Endometrium (tissue), 2 donors: ENCODE data around the gene SMU1.
A peak's percentile ranks its signal among the peaks of the same experiment; 100 is the strongest.

Source experiments
- FAIRE-seq: peaks from 2 replicates; lab custom pipeline; 2012; peaks lifted over from hg19 to GRCh38; lab: Jason Lieb, UNC
- donor health status: control.
- donor health status: control.

The SMU1 gene

GRCh38 chr9:33076046-33077004 lies at the start of gene SMU1:
Gene SMU1 (minus strand): TSS chr9:33076674. CDS start chr9:33076608, 66 bp downstream.
- peak; percentile 93 for FAIRE-seq

GRCh38 chr9:33125461-33125860 lies 49.0 kb upstream of the SMU1 start:
- no peak for FAIRE-seq

GRCh38 chr9:33124751-33125381 lies 48.4 kb upstream of the SMU1 start:
- FAIRE-seq, result no peak

DNA sequence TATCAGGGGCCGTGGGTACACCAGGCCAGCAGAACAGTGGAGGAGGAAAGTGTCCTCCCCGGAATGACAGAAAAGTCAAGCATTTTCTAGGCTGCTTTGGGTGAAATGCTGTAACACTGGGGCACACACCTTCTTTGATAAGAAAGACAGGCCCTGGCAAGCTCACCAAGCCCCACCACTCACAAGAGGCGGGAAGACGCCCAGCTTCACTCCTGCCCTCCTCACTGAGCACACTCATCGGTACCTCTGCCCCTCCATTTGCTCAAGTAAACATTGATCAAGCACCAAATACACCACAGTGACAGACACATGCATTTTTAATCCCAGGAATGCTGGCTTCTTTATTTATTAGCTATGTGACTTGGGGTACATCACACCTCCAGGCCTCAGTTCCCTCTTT lies 47.6 kb upstream of the SMU1 start:
- FAIRE-seq, result no peak

DNA sequence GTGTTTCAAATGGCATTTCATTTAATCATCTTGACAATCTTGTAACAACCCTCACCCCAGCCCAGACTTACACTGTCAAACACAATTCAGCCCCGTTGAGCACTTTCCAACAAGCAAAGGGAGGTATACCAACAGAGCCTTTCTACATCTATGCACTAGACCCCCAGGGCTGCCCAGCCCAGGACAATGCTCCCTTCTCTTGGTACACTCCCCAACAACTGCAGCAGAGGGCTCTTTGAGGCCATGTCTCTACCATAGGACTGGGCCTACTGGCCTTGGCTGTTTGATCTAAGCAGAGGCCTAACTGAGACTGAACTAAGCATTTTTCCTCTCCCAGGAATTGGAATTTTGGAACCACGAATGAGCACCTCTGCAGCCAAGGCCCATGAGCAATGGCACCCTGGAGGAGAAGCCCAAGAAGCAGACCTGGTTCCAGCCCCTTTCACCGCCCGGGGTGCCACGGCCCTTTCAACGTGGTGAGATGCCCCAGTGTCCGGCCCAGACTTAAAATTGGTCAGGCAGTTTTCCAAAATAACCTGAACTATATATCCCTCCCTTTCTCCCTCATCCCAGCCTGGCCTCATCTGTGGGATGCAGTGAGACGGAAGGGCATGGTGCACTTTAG lies 47.0 kb upstream of the SMU1 start:
- FAIRE-seq, result no peak

GRCh38 chr9:33120620-33121019 lies 44.1 kb upstream of the SMU1 start:
- no peak for FAIRE-seq

DNA sequence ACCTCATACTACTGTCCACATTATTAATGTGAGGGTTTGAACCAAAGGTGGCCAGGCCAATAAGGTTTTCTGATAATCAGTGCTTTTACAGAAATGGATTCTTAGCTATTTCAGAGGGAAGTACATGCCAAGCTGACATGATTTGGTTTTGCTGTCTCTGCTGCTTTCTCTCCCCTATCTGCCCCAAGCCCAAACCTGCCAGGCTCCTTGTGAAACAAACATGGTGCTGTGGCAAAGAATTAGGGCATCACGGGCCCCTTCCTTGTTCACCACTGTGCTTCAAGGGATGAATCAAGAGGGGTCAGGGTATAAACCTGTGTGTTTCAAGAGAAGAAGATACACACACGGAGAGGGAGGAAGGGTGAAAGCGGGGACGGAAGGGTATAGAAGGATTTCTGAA lies 41.3 kb upstream of the SMU1 start:
- no peak for FAIRE-seq

DNA sequence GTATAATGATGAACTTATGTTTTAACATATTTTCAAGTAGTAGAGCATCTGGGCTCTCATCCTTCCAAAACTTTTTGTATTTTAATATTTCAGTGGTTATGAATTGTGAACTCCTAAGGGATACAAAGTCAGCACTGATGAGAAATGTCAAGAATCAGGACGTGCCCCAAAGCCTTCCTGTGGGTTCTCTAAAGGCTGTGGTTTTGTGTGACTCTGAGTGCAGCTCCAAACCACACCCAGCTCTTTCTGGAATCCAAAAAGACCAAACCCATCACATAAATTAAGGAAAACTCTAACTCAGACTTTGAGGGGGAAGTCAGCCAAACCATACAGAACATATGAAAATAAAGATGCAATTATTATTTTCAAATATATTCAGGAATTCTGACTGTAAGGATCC lies 40.8 kb upstream of the SMU1 start:
- FAIRE-seq, result no peak

GRCh38 chr9:33116860-33117259 lies 40.4 kb upstream of the SMU1 start:
- no peak for FAIRE-seq

GRCh38 chr9:33114746-33115145 lies 38.3 kb upstream of the SMU1 start:
- no peak for FAIRE-seq

GRCh38 chr9:33113799-33114547 lies 37.5 kb upstream of the SMU1 start:
- FAIRE-seq, result no peak

GRCh38 chr9:33112094-33112493 lies 35.6 kb upstream of the SMU1 start:
- no peak for FAIRE-seq

- no peak for FAIRE-seq
These were observed 35.2 kb upstream of the SMU1 start for GRCh38 chr9:33111631-33112030.

DNA sequence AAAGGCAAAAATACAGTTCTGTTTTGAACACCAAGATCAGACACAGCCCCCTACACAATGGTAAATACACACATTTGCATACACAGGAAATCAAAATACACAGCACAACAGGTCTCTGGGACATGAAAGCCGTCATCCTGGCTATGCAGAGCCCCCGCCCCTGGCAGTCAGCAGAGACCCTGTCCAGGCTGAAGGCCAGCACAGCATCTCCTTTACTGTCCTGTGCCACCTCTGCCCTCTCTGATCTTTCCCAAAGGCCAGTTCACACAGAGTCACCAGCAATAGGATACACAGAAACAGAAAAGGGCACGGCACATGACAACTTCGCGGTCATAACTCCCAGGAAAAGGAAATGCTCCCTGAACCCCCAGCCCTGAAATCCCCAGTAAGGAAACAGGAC lies 34.2 kb upstream of the SMU1 start:
- FAIRE-seq, result no peak

DNA sequence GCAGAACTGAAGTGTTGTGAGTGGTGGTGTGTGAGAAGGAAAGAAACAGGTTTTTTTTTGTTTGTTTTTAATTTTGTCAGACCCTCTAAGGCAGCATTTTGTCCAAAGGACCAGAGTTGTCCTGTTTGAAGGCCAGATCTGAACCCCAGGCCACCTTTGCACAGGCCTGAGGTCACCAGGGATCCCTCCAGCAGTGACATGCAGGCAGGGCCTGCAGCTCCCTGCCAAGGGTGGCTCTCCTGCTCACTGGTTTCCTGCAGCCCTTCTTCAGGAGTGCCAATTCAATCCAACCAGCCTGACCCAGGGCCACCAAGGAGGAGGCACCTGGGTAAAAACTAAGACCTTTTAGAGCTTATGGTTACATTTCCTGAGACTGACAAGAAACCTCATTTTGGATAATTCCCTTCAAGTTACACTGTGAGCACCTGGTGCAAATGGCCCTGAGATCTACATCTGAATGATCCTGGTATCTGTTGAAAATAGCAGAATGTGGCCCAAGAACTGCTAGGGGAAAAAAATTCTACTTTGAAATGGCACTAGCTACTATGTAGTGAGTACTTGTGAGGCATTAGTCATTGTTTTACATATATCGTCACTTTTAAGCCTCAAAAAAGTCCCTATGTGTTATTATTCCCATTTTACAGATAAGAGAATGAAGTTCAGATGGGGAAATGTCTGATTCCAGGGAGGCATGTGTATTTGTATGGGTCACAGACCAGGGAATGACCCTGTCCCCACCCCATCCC lies 33.5 kb upstream of the SMU1 start:
- no peak for FAIRE-seq

GRCh38 chr9:33109097-33109496 lies 32.6 kb upstream of the SMU1 start:
- FAIRE-seq, result no peak

- FAIRE-seq, result no peak
These were observed 32.0 kb upstream of the SMU1 start for GRCh38 chr9:33108472-33108871.

- FAIRE-seq, result no peak
These were observed 31.3 kb upstream of the SMU1 start for GRCh38 chr9:33107762-33108161.

GRCh38 chr9:33106827-33107621 lies 30.6 kb upstream of the SMU1 start:
- no peak for FAIRE-seq

DNA sequence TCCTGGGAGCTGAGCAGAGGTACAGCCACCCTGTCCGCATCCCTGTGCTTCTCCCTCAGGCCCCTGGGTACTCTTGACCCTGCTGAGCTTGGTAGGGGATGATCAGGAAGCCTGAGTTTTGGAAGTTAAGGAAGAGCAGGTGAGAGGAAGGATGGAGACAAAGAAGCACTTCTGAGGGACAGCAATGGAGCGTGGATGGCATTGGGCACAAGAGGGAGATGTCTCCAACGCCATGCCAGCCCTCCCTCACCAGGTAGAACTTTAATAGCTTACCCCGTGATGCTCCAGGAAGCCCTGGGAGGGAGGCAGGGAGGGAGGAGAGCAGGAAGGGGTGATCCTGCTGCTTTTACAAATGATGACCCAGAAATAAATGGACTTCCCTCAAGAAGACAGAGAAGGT lies 29.9 kb upstream of the SMU1 start:
- FAIRE-seq, result no peak

DNA sequence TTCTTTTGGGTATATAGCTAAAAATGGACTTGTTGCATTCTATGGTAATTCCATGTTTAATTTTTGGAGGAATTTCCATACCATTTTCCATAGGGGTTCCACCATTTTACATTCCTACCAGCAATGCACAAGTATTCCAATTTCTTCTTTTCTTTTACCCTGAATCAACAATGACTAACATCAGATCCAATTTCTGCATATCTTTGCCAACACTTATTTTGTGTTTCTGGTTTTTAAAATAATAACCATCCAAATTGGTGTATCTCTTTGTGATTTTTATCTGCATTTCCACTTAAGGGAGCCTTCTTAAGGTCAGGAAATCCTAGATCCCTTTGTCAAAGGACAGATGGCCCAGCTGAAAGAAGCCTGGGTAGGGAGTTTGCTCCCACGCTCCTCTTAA lies 29.5 kb upstream of the SMU1 start:
- FAIRE-seq, result no peak
